ENCODE measurements around the gene SIPA1L3. TPM values are rescaled to one million over a fixed set of nuclear protein-coding genes. Genes with fewer than 3 reads are reported as not detected.
"Not testable (repeated sequence)": the region's sequence is repeated elsewhere in the genome, so short reads cannot be mapped to it uniquely, and the experiment has no call there.

SIPA1L3 gene
- total and polyA plus RNA-seq, 9 of the 15 experiments (the other 6 are each of a cell fraction or from before 2014, with no cell fraction given) = 0.01 to 6.1 (median 2.5) TPM

DNA sequence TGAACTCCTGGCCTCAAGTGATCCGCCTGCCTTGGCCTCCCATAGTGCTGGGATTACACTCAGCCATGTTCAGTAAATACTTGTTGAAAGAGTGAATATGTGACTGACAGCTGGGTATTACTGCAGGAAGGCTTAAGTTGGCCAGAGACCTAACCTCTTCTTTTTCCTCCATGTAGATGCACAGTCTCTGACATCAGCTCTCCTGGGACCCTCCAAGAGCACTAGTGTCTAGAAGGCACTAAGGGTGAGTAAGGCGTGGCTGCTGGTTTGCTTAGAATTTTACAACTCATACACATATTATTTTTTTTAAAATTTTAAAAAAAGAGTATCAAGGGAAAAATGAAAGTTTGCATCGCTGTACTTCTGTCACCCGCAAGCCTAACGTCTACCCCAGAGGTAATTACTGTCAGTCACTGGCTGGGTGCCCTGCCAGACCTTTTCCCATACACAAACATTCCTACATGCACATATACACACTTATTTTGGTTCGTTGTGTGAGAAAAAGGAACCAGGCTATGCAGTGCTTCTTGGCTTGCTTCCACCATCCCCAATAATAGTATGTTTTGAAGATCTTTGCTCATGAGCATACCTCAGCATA, 122.0 kb downstream of the SIPA1L3 start:
- H3K9me1 ChIP-seq (ENCODE audit: control insufficient read depth, insufficient read depth, low read length) = no peaks in the 10 kb centered on the region
- no peak overlapping the region for H3K4me2 ChIP-seq (ENCODE audit: insufficient read depth, low read length)
- intact Hi-C loops (cut with micrococcal nuclease) (no loop called here), in situ Hi-C loops (cut with MboI) (no loop called here)
- H3K27ac ChIP-seq (ENCODE audit: extremely low read depth, low read depth, low read length) = no peak overlapping the region
- POLR2A ChIA-PET = no interaction called here
- H3K4me3 ChIP-seq = no peak overlapping the region
- no peaks in the 10 kb centered on the region for H4K20me1 ChIP-seq (replicated peaks; ENCODE audit: control insufficient read depth, insufficient read depth, low read length)
- H3K27me3 ChIP-seq (ENCODE audit: control insufficient read depth in 2 of 2, insufficient read depth in 2 of 2, low read length in 2 of 2) = peaks cover 4 to 7% of the 10 kb centered on the region in 2 experiments; a peak in 2 of 5 replicates
- CTCF ChIA-PET (ENCODE audit: low intra/inter-chr PET ratio) = no interaction called here
- 39% methylated on average over 5 of the region's 6 CpGs for WGBS (ENCODE audit: insufficient coverage, low coverage, missing lambda C conversion rate)
- no peak for TF ChIP-seq ETV1 (tag; conservative IDR thresholded peaks at IDR 0.05; ENCODE audit: low read depth)
- no peaks in the 10 kb centered on the region; the same call in 1 of the 2 replicates for H3K9me3 ChIP-seq (replicated peaks; ENCODE audit: control insufficient read depth, insufficient read depth, low read depth, low read length)
- BruUV-seq (replicated peaks) = no TSS peak
- ATAC-seq (no peak), FAIRE-seq (no peak), DNase-seq (ENCODE audit: extremely low read depth in 1 of 4, low spot score in 3 of 4) (no peak)
- H3K36me3 ChIP-seq (ENCODE audit: control insufficient read depth, insufficient read depth, low read length) = no peaks in the 10 kb centered on the region
- H3K4me1 ChIP-seq (replicated peaks in 1 of 2; ENCODE audit: control insufficient read depth in 2 of 2, insufficient read depth in 2 of 2, low read length in 2 of 2) = no peaks in the 10 kb centered on the region
- H2AFZ ChIP-seq (ENCODE audit: low read depth, low read length) = no peak overlapping the region
- H3K9ac ChIP-seq (ENCODE audit: insufficient read depth in 1 of 2, low read depth in 2 of 2, low read length in 2 of 2) = no peak overlapping the region
- H3K79me2 ChIP-seq (ENCODE audit: control insufficient read depth, insufficient read depth, low read length) = no peaks in the 10 kb centered on the region

DNA sequence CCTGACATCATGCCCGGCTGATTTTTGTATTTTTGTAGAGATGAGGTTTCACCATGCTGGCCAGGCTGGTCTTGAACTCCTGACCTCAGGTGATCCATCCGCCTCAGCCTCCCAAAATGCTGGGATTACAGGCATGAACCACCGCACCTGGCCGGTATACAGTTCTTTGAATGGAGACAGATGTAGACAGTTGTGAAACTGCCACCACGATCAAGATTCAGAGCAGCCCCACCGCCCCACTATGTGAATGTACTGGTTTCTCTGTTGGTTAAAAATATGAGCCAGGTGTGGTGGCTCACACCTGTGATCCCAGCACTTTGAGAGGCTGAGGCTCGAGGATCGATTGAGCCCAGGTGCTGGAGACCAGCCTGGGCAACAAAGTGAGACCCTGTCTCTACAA, 123.0 kb downstream of the SIPA1L3 start:
- BruUV-seq (replicated peaks); CTCF ChIA-PET (ENCODE audit: low intra/inter-chr PET ratio); H3K27me3 ChIP-seq (ENCODE audit: control insufficient read depth in 2 of 2, insufficient read depth in 2 of 2, low read length in 2 of 2); in situ Hi-C loops (cut with MboI); H3K9me1 ChIP-seq (ENCODE audit: control insufficient read depth, insufficient read depth, low read length); H2AFZ ChIP-seq (ENCODE audit: low read depth, low read length); DNase-seq (ENCODE audit: extremely low read depth in 1 of 4, low spot score in 3 of 4); FAIRE-seq; intact Hi-C loops (cut with micrococcal nuclease); H3K9me3 ChIP-seq (replicated peaks; ENCODE audit: control insufficient read depth, insufficient read depth, low read depth, low read length); H3K36me3 ChIP-seq (ENCODE audit: control insufficient read depth, insufficient read depth, low read length); POLR2A ChIA-PET; H3K4me1 ChIP-seq (replicated peaks in 1 of 2; ENCODE audit: control insufficient read depth in 2 of 2, insufficient read depth in 2 of 2, low read length in 2 of 2); H3K79me2 ChIP-seq (ENCODE audit: control insufficient read depth, insufficient read depth, low read length); H3K4me3 ChIP-seq; H3K27ac ChIP-seq (ENCODE audit: extremely low read depth, low read depth, low read length); H3K4me2 ChIP-seq (ENCODE audit: insufficient read depth, low read length); ATAC-seq; H3K9ac ChIP-seq (ENCODE audit: insufficient read depth in 1 of 2, low read depth in 2 of 2, low read length in 2 of 2); H4K20me1 ChIP-seq (replicated peaks; ENCODE audit: control insufficient read depth, insufficient read depth, low read length): not testable (repeated sequence)
- WGBS (ENCODE audit: insufficient coverage, low coverage, missing lambda C conversion rate) = 50% methylated on average over 8 of the region's 8 CpGs

All from K562 (cell line).